ENCODE data around the gene RPS6KB1.
A peak's percentile ranks its signal among the peaks of the same experiment; 100 is the strongest.
"Not testable (repeated sequence)": the region's sequence is repeated elsewhere in the genome, so short reads cannot be mapped to it uniquely, and the experiment has no call there.

RPS6KB1 gene

GRCh38 chr17:59946433-59946832 is 53.5 kb downstream of the RPS6KB1 start:
- not testable (repeated sequence) for DNase-seq

- not testable (repeated sequence) for DNase-seq
These were observed 54.4 kb downstream of the RPS6KB1 start for GRCh38 chr17:59947310-59947709.

DNA sequence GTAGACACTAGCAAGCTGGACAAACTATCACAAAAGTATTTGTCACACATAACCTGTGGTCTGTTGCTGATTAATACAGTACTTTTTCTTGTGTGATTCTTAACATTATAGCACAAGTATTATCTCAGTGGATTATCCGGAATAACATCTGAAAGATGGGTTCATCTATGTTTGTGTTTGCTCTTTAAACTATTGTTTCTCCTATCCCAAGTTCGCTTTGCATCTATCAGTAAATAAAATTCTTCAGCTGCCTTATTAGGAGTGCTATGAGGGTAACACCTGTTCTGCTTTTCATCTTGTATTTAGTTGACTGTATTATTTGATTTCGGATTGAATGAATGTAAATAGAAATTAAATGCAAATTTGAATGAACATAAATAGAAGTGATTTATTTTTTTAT is 57.1 kb downstream of the RPS6KB1 start:
- DNase-seq = no peak

DNA sequence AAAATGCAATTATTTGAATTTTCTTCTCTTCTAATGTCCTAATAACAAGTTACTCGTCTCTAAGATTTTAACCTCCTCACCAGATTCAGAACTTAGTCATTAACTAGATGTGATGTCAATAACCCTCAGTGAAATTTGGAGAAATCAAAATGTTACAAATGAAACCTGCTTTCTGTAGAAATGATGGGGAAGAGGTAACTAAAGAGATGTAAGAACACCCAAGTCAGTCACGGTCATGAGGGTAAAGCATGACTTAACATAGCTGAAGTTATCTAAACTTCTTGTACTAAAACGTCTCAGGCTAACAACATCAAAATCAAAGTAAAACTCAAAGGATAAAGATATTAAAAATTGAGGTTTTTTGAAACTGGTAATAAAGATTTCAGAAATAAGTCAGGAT is 61.9 kb downstream of the RPS6KB1 start:
- no peak for DNase-seq

GRCh38 chr17:59959574-59959973 is 66.7 kb downstream of the RPS6KB1 start:
- not testable (repeated sequence) for DNase-seq

DNA sequence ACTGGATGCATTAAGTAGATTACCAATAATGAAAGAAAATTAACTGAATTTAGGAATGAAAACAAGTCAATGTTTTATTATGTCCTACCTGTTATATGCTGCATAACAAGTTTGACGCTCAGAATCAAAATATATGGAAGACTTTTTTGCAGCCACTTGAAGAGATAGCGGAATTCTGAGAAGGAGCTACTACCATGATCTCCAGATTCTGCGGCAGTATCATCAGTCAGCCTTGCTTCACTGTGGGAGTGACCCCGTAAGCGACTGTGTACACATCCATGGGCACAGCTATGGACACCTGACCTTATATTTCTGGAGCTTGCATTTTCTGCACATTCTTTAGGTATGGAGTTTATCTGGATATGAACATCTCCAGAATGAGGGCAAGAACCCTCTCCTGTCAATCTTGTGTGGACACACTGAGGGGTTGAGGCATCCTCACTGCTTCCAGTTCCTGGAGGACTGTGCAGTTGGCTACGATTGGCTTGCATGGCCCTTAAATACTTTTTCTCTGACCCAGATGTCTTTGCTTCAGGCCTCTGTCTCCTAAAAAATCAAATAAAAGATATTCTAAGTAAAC is 69.9 kb downstream of the RPS6KB1 start:
- no peak for DNase-seq

DNA sequence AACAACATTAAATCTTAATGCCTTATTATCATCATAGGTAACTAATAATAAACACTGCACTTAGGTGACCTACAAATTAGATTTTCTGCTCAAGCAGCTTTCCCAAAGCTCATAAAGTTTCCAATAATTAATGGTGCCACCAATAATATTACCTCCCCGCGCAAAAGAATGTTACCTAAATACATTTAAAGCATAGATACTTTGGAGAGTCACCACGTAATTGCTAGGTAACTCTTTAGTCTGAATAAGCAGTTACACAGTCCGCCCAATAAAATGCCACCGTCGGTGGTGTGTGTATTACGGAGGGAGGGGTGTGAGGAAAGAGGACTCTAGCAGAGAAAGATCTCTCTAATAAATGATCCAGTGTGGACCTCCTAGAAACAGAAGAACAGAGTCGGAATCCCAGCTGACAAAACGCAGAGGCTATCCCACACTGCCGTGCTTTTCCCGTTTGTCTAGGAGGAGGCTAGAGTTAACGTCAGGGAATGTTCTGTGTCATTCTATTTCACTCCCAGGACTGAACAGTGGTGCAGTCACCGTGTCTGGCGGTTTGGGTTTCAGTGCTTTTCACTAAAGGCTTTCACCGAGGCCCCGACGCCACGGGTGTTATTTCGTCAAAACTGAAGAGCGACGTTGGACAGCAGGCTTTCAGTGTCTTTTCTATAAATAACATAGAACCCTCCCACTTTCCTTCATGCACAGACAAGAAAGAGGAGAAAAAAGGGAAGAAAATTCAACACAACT is 71.0 kb downstream of the RPS6KB1 start:
- peak; percentile 1 for DNase-seq

DNA sequence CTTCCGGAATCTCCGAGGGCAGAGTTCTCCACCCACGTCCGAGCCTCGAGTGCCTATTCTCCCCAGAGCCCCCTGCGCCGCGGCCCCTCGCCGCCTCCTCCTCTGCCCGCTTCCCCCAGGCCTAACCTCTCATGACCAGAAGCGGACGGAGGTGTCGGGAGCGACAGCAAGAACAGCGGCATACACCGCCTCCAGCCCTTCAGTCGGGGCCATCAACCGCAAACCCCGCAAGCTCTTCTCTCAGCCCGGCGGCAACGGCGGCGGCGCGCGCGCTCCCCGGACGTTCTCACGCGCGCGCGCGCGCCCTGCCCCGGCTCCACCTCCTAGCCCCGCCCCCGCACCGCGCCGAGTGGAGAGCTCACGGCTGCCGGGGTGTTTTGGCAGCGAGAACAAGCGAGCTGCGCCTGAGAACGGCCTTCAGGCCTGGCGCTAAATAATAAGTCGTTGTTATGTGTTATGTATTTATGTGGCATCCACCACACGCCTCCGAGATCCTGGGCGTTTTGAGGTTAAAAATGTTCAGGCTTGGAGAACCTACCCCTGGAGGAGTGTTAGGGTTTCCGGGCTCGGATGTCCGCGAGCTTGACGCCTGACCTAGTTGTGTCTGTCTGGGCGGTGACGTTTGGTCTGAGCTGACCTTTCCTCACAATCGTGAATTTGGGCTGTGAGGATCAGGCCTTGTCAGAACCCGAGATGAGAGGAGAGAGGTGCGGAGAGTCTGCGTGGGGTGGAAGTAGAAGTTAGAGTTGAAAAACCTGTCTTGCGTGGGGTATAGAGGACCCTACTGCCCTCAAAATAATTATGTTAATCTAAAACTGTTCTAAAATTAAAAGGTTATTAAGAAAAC is 71.8 kb downstream of the RPS6KB1 start, which contains the start of gene RNFT1:
Gene RNFT1, minus strand, starts transcription at position 259 of the 847 bp plus-strand sequence. Its CDS starts 77 bp downstream, at position 182.
- peak; percentile 68 for DNase-seq

DNA sequence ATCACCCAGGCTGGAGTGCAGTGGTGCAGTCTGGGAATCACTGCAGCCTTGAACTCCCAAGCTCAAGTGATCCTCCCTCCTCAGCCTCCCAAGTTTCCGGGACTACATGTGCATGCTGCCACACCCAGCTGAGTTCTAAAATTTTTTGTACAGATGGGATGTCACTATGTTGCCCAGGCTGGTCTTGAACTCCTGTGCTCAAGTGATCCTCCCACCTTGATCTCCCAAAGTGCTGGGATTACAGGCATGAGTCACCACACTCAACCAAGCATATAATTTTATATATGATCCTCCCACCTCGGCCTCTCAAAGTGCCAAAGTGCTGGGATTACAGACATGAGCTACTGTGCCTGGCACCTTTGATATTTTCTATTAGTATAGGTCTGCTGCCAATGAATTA is 78.8 kb downstream of the RPS6KB1 start:
- not testable (repeated sequence) for DNase-seq

GRCh38 chr17:59972778-59973177 is 79.9 kb downstream of the RPS6KB1 start:
- no peak for DNase-seq

DNA sequence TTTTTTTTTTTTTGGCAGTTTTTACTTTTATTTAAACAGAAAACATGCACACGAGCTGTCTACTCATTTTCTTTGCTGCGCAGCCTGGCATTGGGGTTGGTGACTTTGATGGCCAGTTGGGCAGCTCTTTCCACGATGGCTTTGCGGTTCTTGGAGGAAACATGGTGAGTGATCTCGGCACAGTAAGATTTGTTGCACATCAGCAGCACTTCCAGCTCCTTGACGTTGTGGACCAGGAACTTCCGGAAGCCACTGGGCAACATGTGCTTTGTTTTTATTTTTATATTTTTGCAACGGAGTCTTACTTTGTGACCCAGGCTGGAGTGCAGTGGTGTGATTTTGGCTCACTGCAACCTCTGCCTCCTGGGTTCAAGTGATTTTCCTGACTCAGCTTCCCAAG is 80.6 kb downstream of the RPS6KB1 start:
- not testable (repeated sequence) for DNase-seq

DNA sequence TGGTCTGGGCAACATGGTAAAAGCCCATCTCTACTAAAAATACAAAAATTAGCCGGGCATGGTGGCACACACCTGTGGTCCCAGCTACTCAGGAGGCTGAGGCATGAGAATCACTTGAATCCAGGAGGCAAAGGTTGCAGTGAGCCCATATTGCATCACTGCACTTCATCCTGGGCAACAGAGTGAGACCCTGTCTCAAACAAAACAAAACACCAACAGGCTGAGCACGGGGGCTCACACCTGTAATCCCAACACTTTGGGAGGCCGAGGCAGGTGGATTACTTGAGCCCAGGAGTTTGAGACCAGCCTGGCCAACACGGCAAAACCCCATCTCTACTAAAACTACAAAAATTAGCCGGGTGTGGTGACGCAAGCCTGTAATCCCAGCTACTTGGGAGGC is 82.2 kb downstream of the RPS6KB1 start:
- not testable (repeated sequence) for DNase-seq

DNA sequence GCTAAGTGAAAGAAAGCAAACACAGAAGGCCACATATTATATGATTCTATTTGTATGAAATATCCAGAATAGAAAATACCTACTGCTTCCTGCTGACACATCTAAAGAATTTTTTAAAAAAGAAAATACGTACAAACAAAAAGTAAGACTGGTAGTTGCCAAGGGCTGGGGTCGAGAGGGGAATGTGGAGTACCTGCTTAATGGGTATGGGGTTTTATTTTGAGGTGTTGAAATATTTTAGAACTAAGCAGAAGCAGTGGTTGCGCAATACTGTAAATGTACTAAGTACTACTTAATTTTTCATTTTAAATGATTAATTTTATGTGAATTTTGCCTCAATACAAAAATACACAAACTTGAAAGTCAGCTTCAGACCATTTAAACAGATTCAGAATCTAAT is 103.7 kb downstream of the RPS6KB1 start:
- DNase-seq = not testable (repeated sequence)

Measured in NCI-H2029 (cell line).